HG03196 (cell line): Measurements from ENCODE around the gene LDB1.

Experiments
- ATAC-seq: cut with Tn5 transposase; IDR thresholded peaks from one replicate; pipeline ENCODE4 v1.9.1; 2021; ENCODE audit not compliant: unreplicated experiment

Gene LDB1

DNA sequence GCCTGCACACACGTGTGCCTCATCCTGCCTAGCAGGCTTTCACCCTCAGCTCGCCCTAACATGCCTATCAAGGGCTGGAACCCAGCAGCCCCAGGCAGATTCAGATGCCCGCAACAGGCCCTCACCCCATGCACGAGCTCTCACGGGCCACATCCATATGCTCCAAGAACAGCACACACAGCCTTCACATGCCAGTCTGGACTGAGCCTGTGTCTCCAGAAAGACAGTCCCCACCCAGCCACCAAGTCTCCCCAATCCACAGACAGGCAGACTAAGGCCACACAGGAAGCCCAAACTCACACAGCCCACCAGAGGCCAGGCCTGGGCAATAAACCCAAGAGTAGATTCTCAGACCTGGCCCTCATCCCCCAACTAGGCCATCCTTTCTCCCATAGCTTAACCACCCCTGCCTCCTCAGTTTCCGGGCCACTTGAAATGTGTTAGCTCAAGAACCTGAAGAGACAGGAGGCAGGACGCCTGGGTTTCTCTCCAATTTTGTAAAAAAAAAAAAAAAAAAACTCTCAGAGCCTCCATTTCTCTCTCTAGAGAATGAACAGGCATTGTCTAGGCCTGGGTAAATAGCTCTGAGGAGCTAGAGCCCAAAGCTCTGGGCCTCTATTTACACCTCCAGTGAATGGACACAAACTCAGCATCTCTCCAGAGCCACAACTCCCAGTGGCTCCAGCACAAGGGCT, 6.8 kb downstream of the LDB1 start:
- no peak for ATAC-seq

DNA sequence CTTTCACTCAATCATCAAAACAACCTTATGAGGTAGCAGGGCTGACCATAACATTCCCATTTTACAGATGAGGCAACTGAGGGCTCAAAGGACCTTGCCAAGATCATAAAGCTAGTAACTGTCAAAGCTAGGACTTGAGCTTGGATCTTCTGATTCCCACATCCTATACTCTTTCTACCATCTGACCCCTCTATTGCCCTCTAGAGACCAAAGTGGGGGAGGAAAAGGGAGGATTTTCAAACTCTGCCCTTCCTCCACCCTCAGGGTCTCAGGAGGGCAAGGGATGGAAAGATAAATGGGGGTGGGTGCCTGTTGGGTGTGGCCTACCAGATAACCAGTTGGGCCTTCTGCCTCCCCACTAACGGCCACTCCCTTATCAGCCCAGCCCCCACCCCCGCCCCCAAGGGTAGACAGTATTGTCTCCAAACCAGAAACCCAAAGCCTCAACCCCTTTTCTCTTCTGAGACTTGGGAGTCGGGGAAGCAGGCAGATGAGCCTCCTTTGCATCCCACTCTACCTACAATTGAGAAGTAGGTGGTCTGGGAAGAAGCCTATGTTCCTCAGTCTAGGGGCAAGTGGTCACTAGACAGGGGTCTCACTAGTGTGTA, 7.9 kb downstream of the LDB1 start:
- no peak for ATAC-seq

DNA sequence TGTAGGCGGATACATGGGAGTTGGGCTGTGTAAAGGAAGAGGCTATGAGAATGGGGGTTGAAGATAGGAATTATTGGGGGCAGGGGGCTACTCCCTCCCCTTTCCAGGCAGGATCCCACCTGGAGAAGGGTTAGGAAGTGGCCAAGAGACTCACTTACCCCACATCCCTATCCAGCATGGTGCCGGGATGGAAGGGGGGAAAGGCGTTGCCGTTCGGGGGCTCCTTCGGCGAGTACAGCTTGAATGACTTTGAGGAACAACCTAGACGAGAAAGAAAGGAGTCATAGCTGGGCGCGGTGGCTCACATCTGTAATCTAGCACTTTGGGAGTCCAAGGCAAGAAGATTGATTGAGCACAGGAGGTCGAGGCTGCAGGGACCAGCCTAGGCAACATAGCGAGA, 8.9 kb downstream of the LDB1 start:
- ATAC-seq: no peak

GRCh38 chr10:102109166-102110116, 10.7 kb downstream of the LDB1 start:
- no peak for ATAC-seq

DNA sequence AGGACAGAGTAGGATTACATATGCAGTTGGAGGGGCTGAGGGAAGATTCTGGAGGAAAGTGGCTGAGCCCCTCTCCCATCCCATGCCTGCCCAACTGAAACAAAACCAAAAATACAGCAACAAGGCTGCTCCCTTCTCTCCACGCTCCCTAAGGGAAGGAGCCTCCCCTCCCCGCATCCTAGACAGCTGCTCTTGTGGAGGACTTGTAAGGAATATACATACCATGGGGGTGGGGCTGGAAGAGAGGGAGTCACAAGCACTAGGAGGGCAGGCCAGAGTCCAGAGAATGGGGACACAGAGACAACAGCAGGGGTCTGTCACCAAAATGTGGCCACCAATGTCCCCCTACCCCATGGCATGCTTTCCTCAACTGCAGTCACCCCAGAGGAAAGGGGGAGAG, 13.2 kb downstream of the LDB1 start:
- ATAC-seq: no peak

- no peak for ATAC-seq
These were observed 17.7 kb downstream of the LDB1 start for GRCh38 chr10:102102421-102102820.

GRCh38 chr10:102101152-102101551, 19.0 kb downstream of the LDB1 start:
- ATAC-seq: no peak

DNA sequence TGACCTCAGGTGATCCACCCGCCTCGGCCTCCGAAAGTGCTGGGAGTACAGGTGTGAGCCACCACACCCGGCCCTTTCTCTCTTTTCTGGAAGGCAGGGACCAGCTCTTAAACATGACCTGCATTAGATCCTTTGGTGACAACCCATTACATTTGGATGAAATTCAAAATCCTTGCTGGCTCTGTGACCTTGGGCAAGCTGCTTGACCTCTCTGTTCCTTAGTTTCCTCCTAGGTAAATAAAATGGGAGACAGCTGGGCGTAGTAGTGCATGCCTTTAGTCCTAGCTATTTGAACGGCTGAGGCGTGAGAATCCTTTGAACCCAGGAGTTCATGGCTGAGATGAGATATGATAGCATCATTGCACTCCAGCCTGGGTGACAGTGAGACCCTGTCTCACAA, 23.7 kb downstream of the LDB1 start:
- no peak for ATAC-seq

DNA sequence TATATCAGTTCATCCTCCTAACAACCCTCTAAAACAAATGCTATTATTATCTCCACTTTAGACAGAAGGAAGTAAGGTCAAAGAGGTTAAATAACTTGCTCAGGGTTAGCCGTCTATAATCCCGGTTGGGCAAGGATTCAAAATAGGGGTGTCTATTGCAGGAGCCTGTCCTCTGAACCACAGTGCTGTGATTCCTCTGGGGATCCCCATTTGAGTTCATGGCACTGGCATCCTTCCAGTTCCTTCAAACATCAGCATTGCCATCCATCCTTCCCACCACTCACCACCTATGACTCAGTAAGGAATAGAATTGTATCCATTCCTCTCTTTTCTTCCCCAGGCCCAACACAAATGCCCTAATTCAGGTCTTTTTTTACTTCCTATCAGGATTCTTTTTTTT, 29.4 kb downstream of the LDB1 start:
- no peak for ATAC-seq

DNA sequence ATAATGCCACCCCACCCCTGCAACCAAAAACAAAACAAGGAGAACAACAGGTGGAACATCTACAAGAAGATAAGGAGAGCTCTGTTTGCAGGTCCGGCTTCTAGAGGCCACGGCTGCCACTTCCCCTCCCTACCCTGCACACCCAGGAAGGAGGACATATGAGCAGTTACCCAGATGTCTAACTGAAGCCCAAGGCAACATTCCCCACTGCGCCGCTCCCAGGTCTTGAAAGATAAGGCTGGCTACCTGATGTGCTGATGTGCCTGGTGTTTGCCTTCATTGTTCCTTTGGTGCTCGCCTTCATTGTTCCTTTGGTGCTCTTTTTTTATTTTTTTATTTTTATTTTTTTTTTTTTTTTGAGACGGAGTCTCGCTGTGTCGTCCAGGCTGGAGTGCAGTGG, 34.0 kb downstream of the LDB1 start:
- no peak for ATAC-seq

GRCh38 chr10:102085336-102085735, 34.8 kb downstream of the LDB1 start:
- no peak for ATAC-seq

DNA sequence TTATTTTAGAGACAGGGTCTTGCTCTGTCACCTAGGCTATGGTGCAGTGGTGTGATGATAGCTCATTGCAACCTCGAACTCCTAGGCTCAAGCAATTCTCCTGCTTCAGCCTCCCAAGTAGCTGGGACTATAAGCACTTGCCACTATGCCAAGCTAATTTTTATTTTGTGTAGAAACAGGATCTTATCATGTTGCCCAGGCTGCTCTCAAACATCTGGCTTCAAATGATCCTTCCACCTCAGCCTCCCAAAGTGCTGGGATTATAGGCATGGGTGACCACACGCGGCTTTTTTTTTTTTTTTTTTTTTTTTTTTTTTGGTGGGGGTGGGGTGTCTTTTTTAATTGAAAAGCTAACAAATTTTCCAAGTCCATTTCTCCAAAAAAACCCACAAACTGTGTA, 36.6 kb downstream of the LDB1 start:
- no peak for ATAC-seq

DNA sequence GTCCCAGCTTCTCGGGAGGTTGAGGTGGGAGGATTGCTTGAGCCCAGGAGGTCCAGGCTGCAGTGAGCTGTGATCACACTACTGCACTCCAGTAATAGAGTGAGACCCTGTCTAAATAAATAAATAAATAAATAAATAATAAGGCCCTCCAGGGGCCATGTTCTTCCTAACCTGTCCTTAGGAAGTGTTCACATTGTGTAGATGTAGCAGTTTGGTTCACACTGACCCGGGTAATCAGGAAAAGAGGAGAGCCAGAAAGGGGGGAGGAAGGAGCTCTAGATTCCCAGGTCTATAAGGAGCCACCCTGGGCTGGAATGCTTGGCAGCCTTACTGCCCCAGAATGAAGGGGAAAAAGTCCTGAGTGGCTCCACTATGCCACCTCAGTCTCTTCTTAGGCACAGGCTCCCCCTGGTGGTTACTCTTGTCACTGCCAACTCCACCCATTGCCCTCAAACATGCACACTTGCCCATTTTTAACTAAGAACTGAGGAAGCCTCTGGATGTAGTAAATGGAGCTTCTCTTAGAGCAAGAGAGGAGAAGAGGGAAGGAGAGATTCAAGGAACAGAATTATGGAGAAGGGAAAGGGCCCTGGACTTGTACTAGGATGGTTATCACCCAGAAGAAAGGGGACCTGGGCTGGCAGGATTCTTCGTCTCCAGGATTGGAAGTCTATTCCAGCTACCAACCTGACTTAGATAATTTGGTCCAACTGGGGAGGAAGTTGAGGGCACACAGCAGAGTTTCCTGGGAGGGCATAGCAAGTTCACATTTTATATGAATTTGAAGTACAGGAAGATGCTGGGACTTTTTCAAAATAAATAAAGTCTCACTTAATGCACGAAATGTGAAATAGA, 47.3 kb downstream of the LDB1 start:
- peak; percentile 66 for ATAC-seq

GRCh38 chr10:102069071-102069470, 51.1 kb downstream of the LDB1 start:
- ATAC-seq: no peak

DNA sequence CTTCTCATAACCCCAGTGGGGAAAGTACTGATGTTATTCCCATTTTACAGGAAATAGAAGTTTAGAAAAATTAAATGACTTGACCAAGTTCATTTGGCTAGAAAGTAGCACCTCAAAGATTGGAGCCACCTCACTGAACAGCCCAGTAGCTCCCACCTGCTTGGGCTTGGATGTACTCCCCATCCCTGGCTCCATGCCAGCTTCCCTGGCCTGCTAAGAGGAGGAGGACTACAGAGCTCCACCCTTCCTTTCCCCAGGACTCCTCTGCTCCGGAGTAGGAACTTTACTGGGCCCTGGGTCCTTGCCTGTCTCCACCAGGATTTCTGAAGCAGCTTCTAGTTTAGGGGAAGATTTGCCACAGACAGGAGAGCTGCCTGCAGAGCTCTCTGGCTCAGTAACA, 52.0 kb downstream of the LDB1 start:
- ATAC-seq: no peak

DNA sequence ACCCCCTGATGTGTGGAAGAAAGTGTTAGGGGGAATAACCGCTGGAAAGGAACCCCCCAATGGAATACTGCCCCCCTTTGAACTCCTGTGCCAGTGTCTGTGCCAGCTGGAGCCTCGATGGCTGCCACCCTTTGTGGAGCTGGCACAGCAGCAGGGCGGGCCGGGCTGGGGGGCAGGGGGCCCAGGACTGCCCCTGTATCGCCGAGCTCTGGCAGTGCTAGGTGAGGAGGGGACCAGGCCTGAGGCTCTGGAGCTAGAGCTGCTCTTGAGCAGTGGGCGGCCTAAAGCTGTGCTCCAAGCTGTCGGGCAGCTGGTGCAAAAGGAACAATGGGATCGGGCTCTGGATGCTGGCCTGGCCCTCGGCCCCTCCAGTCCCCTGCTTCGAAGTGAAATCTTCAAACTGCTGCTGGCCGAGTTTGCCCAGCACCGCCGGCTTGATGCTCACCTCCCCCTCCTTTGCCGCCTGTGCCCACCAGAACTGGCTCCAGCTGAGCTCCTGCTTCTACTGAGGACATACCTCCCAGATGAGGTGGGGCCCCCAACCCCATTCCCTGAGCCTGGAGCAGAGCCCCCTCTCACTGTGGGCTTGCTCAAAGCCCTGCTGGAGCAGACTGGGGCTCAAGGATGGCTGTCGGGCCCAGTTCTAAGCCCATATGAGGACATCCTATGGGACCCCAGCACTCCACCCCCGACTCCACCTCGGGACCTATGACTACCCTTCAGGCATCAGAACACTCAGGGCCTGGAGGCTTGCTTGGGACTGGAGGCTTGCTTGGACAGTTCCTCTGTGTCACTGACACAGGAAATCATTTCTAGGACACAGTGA, 52.9 kb downstream of the LDB1 start:
- ATAC-seq: no peak

DNA sequence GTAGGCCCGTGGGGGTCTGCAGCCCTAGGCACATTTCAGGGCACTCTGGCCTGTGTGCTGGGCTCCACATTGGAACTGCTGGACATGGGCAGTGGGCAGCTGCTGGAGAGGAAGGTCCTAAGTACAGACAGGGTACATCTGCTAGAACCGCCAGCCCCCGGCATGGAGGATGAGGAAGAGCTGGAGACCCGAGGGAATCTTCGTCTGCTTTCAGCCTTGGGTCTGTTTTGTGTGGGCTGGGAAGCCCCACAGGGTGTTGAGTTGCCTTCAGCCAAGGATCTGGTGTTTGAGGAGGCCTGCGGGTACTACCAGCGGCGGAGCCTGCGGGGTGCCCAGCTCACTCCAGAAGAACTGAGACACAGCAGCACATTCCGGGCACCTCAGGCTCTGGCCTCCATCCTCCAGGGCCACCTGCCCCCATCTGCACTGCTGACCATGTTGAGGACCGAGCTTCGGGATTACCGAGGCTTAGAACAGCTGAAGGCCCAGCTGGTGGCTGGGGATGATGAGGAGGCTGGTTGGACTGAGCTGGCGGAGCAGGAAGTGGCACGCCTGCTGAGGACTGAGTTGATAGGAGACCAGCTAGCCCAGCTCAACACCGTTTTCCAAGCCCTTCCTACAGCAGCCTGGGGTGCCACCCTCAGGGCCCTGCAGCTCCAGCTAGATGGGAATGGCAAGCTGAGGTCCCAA, 53.6 kb downstream of the LDB1 start:
- no peak for ATAC-seq

- ATAC-seq: peak; percentile 10
These were observed 54.4 kb downstream of the LDB1 start for GRCh38 chr10:102065561-102066398.
